Measurements from ENCODE around the gene PSMA6. TPM values are rescaled to one million over a fixed set of nuclear protein-coding genes. Genes with fewer than 3 reads are reported as not detected.

PSMA6 gene
- polyA plus RNA-seq, 1 donor (not counting 4 experiments of a cell fraction or from before 2014, with no cell fraction given) = 326 TPM

DNA sequence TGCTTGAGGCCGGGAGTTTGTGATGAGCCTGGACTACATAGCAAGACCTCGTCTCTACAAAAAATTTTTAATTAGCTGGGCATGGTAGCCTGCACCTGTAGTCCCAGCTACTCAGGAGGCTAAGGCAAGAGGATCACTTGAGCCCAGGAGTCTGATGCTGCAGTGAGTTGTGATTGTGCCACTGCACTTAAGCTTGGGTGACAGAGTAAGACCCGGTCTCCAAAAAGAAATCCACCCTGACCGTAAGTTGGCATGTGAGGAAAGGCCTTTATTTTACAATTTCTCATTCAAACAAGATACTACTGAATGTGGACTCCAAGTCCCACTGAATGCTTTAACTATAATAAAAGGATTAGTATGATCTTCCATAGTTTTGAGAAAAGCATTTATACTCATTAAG, 27.3 kb downstream of the PSMA6 start:
- H4K20me1 ChIP-seq (ENCODE audit: control insufficient read depth, extremely low read depth, insufficient read depth, low read length) = no peaks in the 10 kb centered on the region
- H3K4me1 ChIP-seq (ENCODE audit: control insufficient read depth, extremely low read depth, insufficient read depth, low read length) = no peaks in the 10 kb centered on the region
- no peak overlapping the region for H3K4me3 ChIP-seq (ENCODE audit: control insufficient read depth in 2 of 3, extremely low read depth in 1 of 3, insufficient read depth in 2 of 3, low read depth in 1 of 3, low read length in 3 of 3)
- H3K79me2 ChIP-seq (ENCODE audit: control insufficient read depth, insufficient read depth, low read length) = no peaks in the 10 kb centered on the region
- no peak overlapping the region for H2AFZ ChIP-seq (ENCODE audit: control insufficient read depth, low read length)
- TF ChIP-seq EZH2 (IDR thresholded peaks at IDR 0.05; ENCODE audit: low read length) (no peak), CTCF (optimal IDR thresholded peaks at IDR 0.05 in 1 of 3, IDR thresholded peaks at IDR 0.05 in 1 of 3, conservative IDR thresholded peaks at IDR 0.05 in 1 of 3; ENCODE audit: extremely low read depth in 1 of 3, insufficient read depth in 2 of 3, low read length in 3 of 3) (no peak)
- H3K9me1 ChIP-seq (ENCODE audit: control insufficient read depth, extremely low read depth, insufficient read depth, low read length) = no peaks in the 10 kb centered on the region
- no peak overlapping the region for H3K9ac ChIP-seq (ENCODE audit: control insufficient read depth, extremely low read depth, insufficient read depth, low read length)
- DNase-seq (ENCODE audit: low read depth, low spot score) = no peak
- no peak overlapping the region for H3K4me2 ChIP-seq (ENCODE audit: control insufficient read depth, extremely low read depth, insufficient read depth, low read depth, low read length)
- H3K27me3 ChIP-seq (ENCODE audit: control insufficient read depth, extremely low read depth, insufficient read depth, low read length) = no peaks in the 10 kb centered on the region
- H3K27ac ChIP-seq (ENCODE audit: control insufficient read depth, insufficient read depth, low read length) = no peak overlapping the region
- FAIRE-seq = no peak
- no peaks in the 10 kb centered on the region for H3K9me3 ChIP-seq (ENCODE audit: control insufficient read depth, low read depth, low read length)
- dilution Hi-C loops (cut with MboI; ENCODE audit: extremely low pct_ligation_motif_present, low sequenced_read_pairs) = no loop called here
- H3K36me3 ChIP-seq (ENCODE audit: control insufficient read depth in 2 of 2, extremely low read depth in 1 of 2, insufficient read depth in 2 of 2, low read length in 2 of 2) = peaks cover 3 to 5% of the 10 kb centered on the region in 2 experiments

- DNase-seq (ENCODE audit: low read depth, low spot score) = no peak
- FAIRE-seq = no peak
- H3K36me3 ChIP-seq (ENCODE audit: control insufficient read depth in 2 of 2, extremely low read depth in 1 of 2, insufficient read depth in 2 of 2, low read length in 2 of 2) = peaks cover 0 to 3% of the 10 kb centered on the region in 2 experiments
Observed at GRCh38 chr14:35320472-35320871, 28.3 kb downstream of the PSMA6 start.

More at GRCh38 chr14:35320472-35320871, 28.3 kb downstream of the PSMA6 start:
- Histone ChIP-seq H2AFZ (ENCODE audit: control insufficient read depth, low read length) (no peak overlapping the region), H3K4me3 (ENCODE audit: control insufficient read depth in 2 of 3, extremely low read depth in 1 of 3, insufficient read depth in 2 of 3, low read depth in 1 of 3, low read length in 3 of 3) (no peak overlapping the region), H3K27ac (ENCODE audit: control insufficient read depth, insufficient read depth, low read length) (no peak overlapping the region), H3K79me2 (ENCODE audit: control insufficient read depth, insufficient read depth, low read length) (no peaks in the 10 kb centered on the region), H3K9me1 (ENCODE audit: control insufficient read depth, extremely low read depth, insufficient read depth, low read length) (no peaks in the 10 kb centered on the region), H3K27me3 (ENCODE audit: control insufficient read depth, extremely low read depth, insufficient read depth, low read length) (no peaks in the 10 kb centered on the region), H3K4me1 (ENCODE audit: control insufficient read depth, extremely low read depth, insufficient read depth, low read length) (no peaks in the 10 kb centered on the region), H4K20me1 (ENCODE audit: control insufficient read depth, extremely low read depth, insufficient read depth, low read length) (no peaks in the 10 kb centered on the region), H3K9me3 (ENCODE audit: control insufficient read depth, low read depth, low read length) (no peaks in the 10 kb centered on the region), H3K9ac (ENCODE audit: control insufficient read depth, extremely low read depth, insufficient read depth, low read length) (no peak overlapping the region), H3K4me2 (ENCODE audit: control insufficient read depth, extremely low read depth, insufficient read depth, low read depth, low read length) (no peak overlapping the region)
- no peak for TF ChIP-seq EZH2 (IDR thresholded peaks at IDR 0.05; ENCODE audit: low read length)
- TF ChIP-seq CTCF (optimal IDR thresholded peaks at IDR 0.05 in 1 of 3, IDR thresholded peaks at IDR 0.05 in 1 of 3, conservative IDR thresholded peaks at IDR 0.05 in 1 of 3; ENCODE audit: extremely low read depth in 1 of 3, insufficient read depth in 2 of 3, low read length in 3 of 3) = no peak
- dilution Hi-C loops (cut with MboI; ENCODE audit: extremely low pct_ligation_motif_present, low sequenced_read_pairs) = no loop called here
